Keratinocyte (primary cell): Measurements from ENCODE around the gene FHIT. TPM values are rescaled to one million over a fixed set of nuclear protein-coding genes. Genes with fewer than 3 reads are reported as not detected.

Experiments used
- DNase-seq: peaks from one replicate; pipeline ENCODE4 v3.0.0-alpha.2; 2011; ENCODE audit warnings: low read depth, missing footprints, low spot score
- FAIRE-seq: peaks from 2 replicates; lab custom pipeline; 2011; peaks lifted over from hg19 to GRCh38; lab: Jason Lieb, UNC
- H2AFZ ChIP-seq: 2 replicates; pipeline ENCODE4 v1.6.0; 2012; ENCODE audit warnings: low read length, control low read depth, inconsistent platforms; ENCODE audit not compliant: control insufficient read depth
- H3K27ac ChIP-seq: 2 replicates; pipeline ENCODE4 v1.5.1; 2011; ENCODE audit warnings: low read length; ENCODE audit not compliant: control insufficient read depth, insufficient read depth
- H3K27me3 ChIP-seq: 3 replicates; pipeline ENCODE4 v1.6.0; 2011; ENCODE audit warnings: low read length; ENCODE audit not compliant: control insufficient read depth, insufficient read depth; ENCODE audit errors: extremely low read depth
- H3K36me3 ChIP-seq, 2 experiments: 2 replicates in 1 of 2; 3 replicates in 1 of 2; pipeline ENCODE4 v1.5.1; 2011; ENCODE audit warnings: low read length in 2 of 2, mild to moderate bottlenecking in 1 of 2; ENCODE audit not compliant: control insufficient read depth in 2 of 2, insufficient read depth in 2 of 2; ENCODE audit errors: extremely low read depth in 1 of 2
- H3K4me1 ChIP-seq: 3 replicates; pipeline ENCODE4 v1.5.1; 2011; ENCODE audit warnings: low read length; ENCODE audit not compliant: control insufficient read depth, insufficient read depth; ENCODE audit errors: extremely low read depth
- H3K4me2 ChIP-seq: 3 replicates; pipeline ENCODE4 v1.6.0; 2011; ENCODE audit warnings: low read depth, low read length; ENCODE audit not compliant: control insufficient read depth, insufficient read depth; ENCODE audit errors: extremely low read depth
- H3K4me3 ChIP-seq, 3 experiments: fragments of 200-600 bp in 1 of 3; sonication (generic) in 1 of 3; 2 replicates in 2 of 3; 3 replicates in 1 of 3; pipeline ENCODE4 v1.5.1; 2011 to 2016; ENCODE audit warnings: low read length in 3 of 3, mild to moderate bottlenecking in 3 of 3, control low read depth in 2 of 3, inconsistent platforms in 1 of 3, low read depth in 1 of 3, mixed read lengths in 1 of 3, mixed run types in 1 of 3, moderate library complexity in 1 of 3; ENCODE audit not compliant: control insufficient read depth in 2 of 3, insufficient read depth in 2 of 3; ENCODE audit errors: extremely low read depth in 1 of 3
- H3K79me2 ChIP-seq: 2 replicates; pipeline ENCODE4 v1.6.0; 2012; ENCODE audit warnings: low read length; ENCODE audit not compliant: control insufficient read depth, insufficient read depth
- H3K9ac ChIP-seq: 3 replicates; pipeline ENCODE4 v1.6.0; 2011; ENCODE audit warnings: low read length; ENCODE audit not compliant: control insufficient read depth, insufficient read depth; ENCODE audit errors: extremely low read depth
- H3K9me1 ChIP-seq: 3 replicates; pipeline ENCODE4 v1.6.0; 2011; ENCODE audit warnings: low read length; ENCODE audit not compliant: control insufficient read depth, insufficient read depth; ENCODE audit errors: extremely low read depth
- H3K9me3 ChIP-seq: 2 replicates; pipeline ENCODE4 v1.5.1; 2012; ENCODE audit warnings: low read depth, low read length; ENCODE audit not compliant: control insufficient read depth
- H4K20me1 ChIP-seq: 3 replicates; pipeline ENCODE4 v1.6.0; 2011; ENCODE audit warnings: low read length; ENCODE audit not compliant: control insufficient read depth, insufficient read depth; ENCODE audit errors: extremely low read depth
- EZH2 ChIP-seq: IDR thresholded peaks from one replicate; pipeline ENCODE4 v1.6.1; 2012; ENCODE audit warnings: inconsistent platforms, mild to moderate bottlenecking, low read length, moderate library complexity
- dilution Hi-C: fragments of 300-500 bp; cut with MboI; formaldehyde crosslinking; loops from one replicate; pipeline ENCODE4 v1.7.0; 2020; ENCODE audit warnings: low sequenced_read_pairs; ENCODE audit not compliant: extremely low pct_ligation_motif_present
- polyA plus RNA-seq, 5 experiments: library from polyadenylated mRNA; depleted of rRNA in 3 of 5; stranded (reverse) in 3 of 5; stranded (forward) in 1 of 5; unstranded in 1 of 5; fragments of >200 nt; gene quantifications; 1 replicate in 1 of 5; 2 replicates in 3 of 5; 3 replicates in 1 of 5; pipeline versions ENCODE4 v1.2.1 to v1.2.3, GENCODE V29; 2011 to 2012; ENCODE audit warnings: missing spikeins in 2 of 5, low read depth in 1 of 5, low replicate concordance in 1 of 5
- TF ChIP-seq, protein P1 (sequence below), 3 experiments: IDR thresholded peaks in 1 of 3; conservative IDR thresholded peaks in 1 of 3; optimal IDR thresholded peaks in 1 of 3; 2 replicates in 2 of 3; 3 replicates in 1 of 3; pipeline versions ENCODE3 to v1.5.1; 2011; ENCODE audit warnings: low read length in 3 of 3, mild to moderate bottlenecking in 3 of 3, moderate library complexity in 2 of 3, control low read depth in 1 of 3, inconsistent platforms in 1 of 3; ENCODE audit not compliant: insufficient read depth in 2 of 3; ENCODE audit errors: extremely low read depth in 1 of 3

Gene FHIT
- polyA plus RNA-seq, 1 donor (not counting 4 experiments of a cell fraction or from before 2014, with no cell fraction given): 2.2 TPM

DNA sequence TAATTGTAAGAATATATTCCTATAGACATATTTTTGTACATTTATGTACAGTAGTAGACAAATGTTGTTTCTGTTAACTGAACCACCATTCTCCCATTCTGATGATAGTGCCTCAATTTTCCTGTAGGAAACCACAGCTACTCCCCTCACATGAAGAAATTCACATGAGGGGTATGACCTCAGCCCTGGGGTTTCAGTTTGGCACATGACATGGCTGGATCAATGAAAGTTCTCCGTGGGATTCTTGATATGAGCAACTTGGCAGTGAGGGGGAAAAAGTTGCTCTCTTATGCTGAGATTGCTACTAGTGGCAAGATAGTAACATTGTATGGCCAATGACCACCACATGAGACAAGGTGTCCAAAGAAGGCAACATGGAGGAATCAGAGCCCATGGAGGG, 1111.1 kb downstream of the FHIT start:
- Histone ChIP-seq H2AFZ (no peak overlapping the region), H3K36me3 (no peaks in the 10 kb centered on the region), H3K9ac (no peak overlapping the region), H3K4me3 (no peak overlapping the region), H3K27ac (no peak overlapping the region), H3K79me2 (no peaks in the 10 kb centered on the region), H4K20me1 (no peaks in the 10 kb centered on the region), H3K27me3 (no peaks in the 10 kb centered on the region), H3K9me1 (no peaks in the 10 kb centered on the region), H3K9me3 (no peaks in the 10 kb centered on the region), H3K4me1 (no peaks in the 10 kb centered on the region), H3K4me2 (no peak overlapping the region)
- DNase-seq: no peak
- FAIRE-seq: no peak
- TF ChIP-seq, protein P1, sequence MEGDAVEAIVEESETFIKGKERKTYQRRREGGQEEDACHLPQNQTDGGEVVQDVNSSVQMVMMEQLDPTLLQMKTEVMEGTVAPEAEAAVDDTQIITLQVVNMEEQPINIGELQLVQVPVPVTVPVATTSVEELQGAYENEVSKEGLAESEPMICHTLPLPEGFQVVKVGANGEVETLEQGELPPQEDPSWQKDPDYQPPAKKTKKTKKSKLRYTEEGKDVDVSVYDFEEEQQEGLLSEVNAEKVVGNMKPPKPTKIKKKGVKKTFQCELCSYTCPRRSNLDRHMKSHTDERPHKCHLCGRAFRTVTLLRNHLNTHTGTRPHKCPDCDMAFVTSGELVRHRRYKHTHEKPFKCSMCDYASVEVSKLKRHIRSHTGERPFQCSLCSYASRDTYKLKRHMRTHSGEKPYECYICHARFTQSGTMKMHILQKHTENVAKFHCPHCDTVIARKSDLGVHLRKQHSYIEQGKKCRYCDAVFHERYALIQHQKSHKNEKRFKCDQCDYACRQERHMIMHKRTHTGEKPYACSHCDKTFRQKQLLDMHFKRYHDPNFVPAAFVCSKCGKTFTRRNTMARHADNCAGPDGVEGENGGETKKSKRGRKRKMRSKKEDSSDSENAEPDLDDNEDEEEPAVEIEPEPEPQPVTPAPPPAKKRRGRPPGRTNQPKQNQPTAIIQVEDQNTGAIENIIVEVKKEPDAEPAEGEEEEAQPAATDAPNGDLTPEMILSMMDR (optimal IDR thresholded peaks at IDR 0.05 in 1 of 3, IDR thresholded peaks at IDR 0.05 in 1 of 3, conservative IDR thresholded peaks at IDR 0.05 in 1 of 3; ENCODE audit: extremely low read depth in 1 of 3, insufficient read depth in 2 of 3, low read length in 3 of 3): no peak
- TF ChIP-seq EZH2: no peak
- dilution Hi-C loops: no loop called here

DNA sequence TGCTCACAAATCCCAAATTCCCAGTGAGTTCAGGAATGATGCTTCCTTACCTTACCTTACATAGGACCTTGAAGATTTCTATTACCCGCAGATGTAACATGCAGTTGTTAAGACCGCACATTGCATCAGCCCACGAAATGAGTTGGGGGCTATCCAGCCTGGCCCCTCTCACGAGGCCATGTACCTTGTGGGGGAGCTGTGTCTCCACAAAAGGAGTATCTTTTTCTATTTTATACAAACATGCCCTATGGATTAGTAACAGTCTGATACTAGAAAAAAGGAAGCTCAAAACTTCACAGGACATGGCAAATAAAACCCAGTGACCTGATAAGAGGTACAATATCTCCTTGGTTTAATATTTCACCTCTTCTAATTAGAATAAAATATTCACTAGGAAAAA, 1114.7 kb downstream of the FHIT start:
- no peaks in the 10 kb centered on the region for H3K9me3 ChIP-seq
- no peak overlapping the region for H3K27ac ChIP-seq
- H3K4me1 ChIP-seq: peaks cover 7% of the 10 kb centered on the region
- H3K27me3 ChIP-seq: no peaks in the 10 kb centered on the region
- DNase-seq (no peak), FAIRE-seq (no peak)
- H3K9ac ChIP-seq: no peak overlapping the region
- H3K4me2 ChIP-seq: no peak overlapping the region
- TF ChIP-seq, protein P1 (optimal IDR thresholded peaks at IDR 0.05 in 1 of 3, IDR thresholded peaks at IDR 0.05 in 1 of 3, conservative IDR thresholded peaks at IDR 0.05 in 1 of 3; ENCODE audit: extremely low read depth in 1 of 3, insufficient read depth in 2 of 3, low read length in 3 of 3): no peak
- TF ChIP-seq EZH2: no peak
- no peaks in the 10 kb centered on the region for H3K36me3 ChIP-seq
- dilution Hi-C loops: no loop called here
- no peaks in the 10 kb centered on the region for H3K79me2 ChIP-seq
- no peaks in the 10 kb centered on the region for H4K20me1 ChIP-seq
- H3K9me1 ChIP-seq: no peaks in the 10 kb centered on the region
- H2AFZ ChIP-seq: no peak overlapping the region
- H3K4me3 ChIP-seq: no peak overlapping the region
